ENCODE measurements around the gene HDAC8.

HDAC8 gene

GRCh38 chrX:72317139-72317538 lies 255.5 kb downstream of the HDAC8 start:
- Mint-ChIP-seq H3K27me3 (peaks cover 45% of the 10 kb centered on the region), H3K9me3 (no peaks in the 10 kb centered on the region), H3K4me3 (no peak overlapping the region), H3K4me1 (ENCODE audit: low read depth) (no peaks in the 10 kb centered on the region), H3K36me3 (ENCODE audit: low read depth) (no peaks in the 10 kb centered on the region), H3K27ac (no peak overlapping the region)
- no peak for DNase-seq

- H3K4me1 Mint-ChIP-seq (ENCODE audit: low read depth) = no peaks in the 10 kb centered on the region
- no peaks in the 10 kb centered on the region for H3K36me3 Mint-ChIP-seq (ENCODE audit: low read depth)
- H3K9me3 Mint-ChIP-seq = no peaks in the 10 kb centered on the region
- H3K27me3 Mint-ChIP-seq = peaks cover 48% of the 10 kb centered on the region
- H3K27ac Mint-ChIP-seq = no peak overlapping the region
- no peak overlapping the region for H3K4me3 Mint-ChIP-seq
- no peak for DNase-seq
These were observed 256.1 kb downstream of the HDAC8 start for GRCh38 chrX:72316408-72317110.

DNA sequence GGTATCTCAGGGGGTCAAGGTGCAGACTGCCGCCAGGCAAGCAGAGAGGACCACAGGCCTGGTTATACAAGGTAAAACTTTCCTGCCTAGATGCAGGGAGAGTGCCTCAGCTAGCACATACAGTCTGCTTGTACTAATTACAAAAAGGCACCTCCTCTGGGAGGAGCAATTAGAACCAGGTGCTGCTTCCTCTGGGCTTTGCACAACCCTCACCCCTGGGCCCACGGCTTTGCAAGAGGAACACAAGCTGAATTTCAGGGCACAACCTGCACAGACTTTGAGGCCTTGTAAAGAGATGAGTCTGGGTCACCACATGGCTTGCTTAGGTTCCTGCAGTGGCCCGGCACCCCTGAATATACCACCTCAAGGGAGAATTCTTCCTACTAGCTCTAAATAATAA lies 257.8 kb downstream of the HDAC8 start:
- no peaks in the 10 kb centered on the region for H3K36me3 Mint-ChIP-seq (ENCODE audit: low read depth)
- H3K27me3 Mint-ChIP-seq = peaks cover 58% of the 10 kb centered on the region
- no peak overlapping the region for H3K27ac Mint-ChIP-seq
- H3K9me3 Mint-ChIP-seq = no peaks in the 10 kb centered on the region
- no peaks in the 10 kb centered on the region for H3K4me1 Mint-ChIP-seq (ENCODE audit: low read depth)
- no peak for DNase-seq
- no peak overlapping the region for H3K4me3 Mint-ChIP-seq

DNA sequence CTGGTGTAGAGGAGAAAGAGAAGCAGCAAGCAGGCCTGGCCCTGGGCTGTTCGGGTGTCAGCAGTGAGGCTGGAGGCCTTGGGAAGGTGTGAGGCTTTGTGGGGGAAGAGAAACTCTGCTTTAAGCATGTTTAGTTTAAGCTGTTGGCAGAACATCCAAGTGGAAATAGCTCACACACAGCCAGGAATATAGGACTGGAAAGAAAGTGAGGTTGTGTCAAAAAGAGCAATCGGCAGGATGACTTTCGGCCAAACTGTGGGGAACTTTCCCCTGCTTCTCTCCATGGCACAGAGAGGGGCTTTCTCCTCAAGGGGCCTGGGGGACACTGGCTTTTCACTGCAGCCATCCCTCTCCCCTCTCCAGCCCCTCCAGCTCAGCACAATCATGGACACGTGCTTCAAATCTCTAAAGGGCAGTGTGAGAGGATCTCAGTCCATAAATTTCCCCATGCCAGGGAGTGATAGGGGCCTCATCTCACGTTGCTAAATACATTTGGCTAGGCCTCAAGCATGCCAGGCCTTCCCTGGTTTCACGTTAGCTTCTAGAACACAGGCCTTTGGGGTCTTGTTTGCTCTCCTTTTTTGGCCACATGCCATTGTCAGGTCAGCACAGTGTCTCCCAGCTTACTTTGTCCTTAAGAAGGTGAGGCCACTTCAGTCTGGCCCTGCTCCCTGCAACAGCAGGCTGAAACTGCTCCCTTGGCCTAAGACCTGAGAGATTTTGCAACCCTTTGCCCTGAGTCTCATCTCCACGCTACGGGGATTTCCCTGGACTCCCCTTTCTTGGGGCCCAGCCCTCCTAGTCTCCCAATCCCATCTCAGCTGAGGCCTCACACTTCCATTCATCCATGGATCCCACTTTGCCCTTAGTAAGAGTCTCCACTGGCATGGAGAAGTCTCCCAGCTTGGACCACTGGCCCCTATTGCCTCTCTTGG lies 258.7 kb downstream of the HDAC8 start:
- Mint-ChIP-seq H3K27ac (no peak overlapping the region), H3K9me3 (no peaks in the 10 kb centered on the region), H3K27me3 (peaks cover 68% of the 10 kb centered on the region), H3K4me1 (ENCODE audit: low read depth) (peaks cover 4% of the 10 kb centered on the region), H3K36me3 (ENCODE audit: low read depth) (no peaks in the 10 kb centered on the region), H3K4me3 (no peak overlapping the region)
- DNase-seq = no peak

- no peak overlapping the region for H3K27ac Mint-ChIP-seq
- H3K36me3 Mint-ChIP-seq (ENCODE audit: low read depth) = no peaks in the 10 kb centered on the region
- H3K27me3 Mint-ChIP-seq = peaks cover 78% of the 10 kb centered on the region
- H3K9me3 Mint-ChIP-seq = no peaks in the 10 kb centered on the region
- peaks cover 18% of the 10 kb centered on the region for H3K4me1 Mint-ChIP-seq (ENCODE audit: low read depth)
- no peak overlapping the region for H3K4me3 Mint-ChIP-seq
- DNase-seq = no peak
These were observed 260.2 kb downstream of the HDAC8 start for GRCh38 chrX:72312311-72312940.

DNA sequence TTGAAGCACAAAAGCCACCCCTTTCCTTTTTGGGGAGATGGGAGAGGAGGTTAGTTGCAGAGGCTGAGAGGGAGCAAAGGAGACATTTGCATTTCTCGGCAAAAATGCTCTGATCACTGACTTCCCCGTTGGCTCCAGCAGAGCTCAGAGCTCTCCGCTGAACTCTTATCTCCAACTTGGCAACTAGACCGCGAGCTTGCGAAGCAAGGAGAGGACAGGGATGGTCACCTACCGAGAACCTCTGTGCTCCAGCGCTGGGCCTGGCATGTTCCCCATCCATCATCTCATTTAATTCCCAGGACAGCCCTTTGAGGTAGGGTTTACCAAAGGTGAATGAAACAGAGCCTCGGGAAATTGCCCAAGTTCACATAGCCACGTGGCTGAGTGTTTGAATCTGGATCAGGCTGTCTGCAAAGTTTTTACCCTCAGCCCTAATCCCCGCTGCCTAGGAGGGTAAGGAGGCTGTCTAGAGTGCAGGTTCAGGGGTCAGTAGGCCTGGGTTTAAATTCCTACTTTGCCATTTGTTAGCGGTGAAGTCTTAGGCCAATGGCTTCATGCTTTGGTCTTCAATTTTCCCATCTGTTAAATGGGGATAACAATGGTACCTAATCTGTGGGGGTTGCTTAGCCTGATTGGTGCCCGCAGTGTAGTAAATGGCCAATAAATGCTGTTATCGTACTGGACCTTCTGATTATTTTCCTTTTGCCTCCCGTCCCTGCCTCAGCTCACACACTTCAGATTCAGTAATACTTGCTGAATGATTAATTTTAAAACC lies 263.2 kb downstream of the HDAC8 start:
- Mint-ChIP-seq H3K36me3 (ENCODE audit: low read depth) (no peaks in the 10 kb centered on the region), H3K27ac (no peak overlapping the region)

DNA sequence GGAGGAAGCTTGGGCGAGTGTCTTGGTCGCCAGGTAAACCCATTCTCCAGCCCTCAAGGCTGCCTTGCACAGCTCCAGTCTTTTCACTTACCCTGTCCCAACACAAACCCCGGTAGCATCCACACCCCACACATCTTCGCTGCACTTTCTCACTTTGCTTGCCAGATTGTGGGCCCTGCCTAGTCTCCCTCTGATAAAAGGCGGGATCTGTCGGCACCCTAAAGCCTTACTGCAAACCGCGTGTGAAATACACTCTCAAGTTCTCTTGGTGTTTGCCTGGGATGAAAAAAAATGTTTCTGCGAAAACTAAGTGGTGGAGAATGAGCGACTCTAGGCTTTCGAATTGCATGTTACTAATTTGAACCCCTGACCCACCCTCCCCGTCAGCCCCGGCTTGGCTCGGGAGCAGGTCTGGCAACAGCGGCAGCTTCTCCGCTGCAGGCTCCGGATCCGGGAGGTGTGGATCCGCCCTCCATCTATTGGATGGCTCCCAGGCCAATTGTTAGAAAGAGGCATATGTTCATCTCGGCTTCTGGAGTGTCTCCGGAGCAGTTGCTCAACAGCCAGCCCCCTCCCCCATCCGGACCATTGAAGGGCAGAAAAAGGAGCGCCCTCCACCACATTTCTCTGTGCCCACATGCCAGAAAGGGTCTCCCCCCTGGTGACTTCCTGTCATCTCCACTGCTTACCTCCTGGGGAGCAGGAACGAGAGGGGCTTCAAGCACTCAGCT lies 263.9 kb downstream of the HDAC8 start:
- peak; percentile 59 for DNase-seq
- Mint-ChIP-seq H3K27ac (no peak overlapping the region), H3K9me3 (no peaks in the 10 kb centered on the region), H3K4me3 (peak overlapping the region; percentile 42), H3K36me3 (ENCODE audit: low read depth) (no peaks in the 10 kb centered on the region), H3K4me1 (ENCODE audit: low read depth) (peaks cover 38% of the 10 kb centered on the region), H3K27me3 (peaks cover 84% of the 10 kb centered on the region)

More for the DNA sequence above, 263.2 kb downstream of the HDAC8 start:
- peaks cover 85% of the 10 kb centered on the region for H3K27me3 Mint-ChIP-seq
- H3K4me1 Mint-ChIP-seq (ENCODE audit: low read depth) = peaks cover 36% of the 10 kb centered on the region
- H3K9me3 Mint-ChIP-seq = no peaks in the 10 kb centered on the region
- H3K4me3 Mint-ChIP-seq = no peak overlapping the region
- DNase-seq = no peak

GRCh38 chrX:72308209-72308565 lies 264.5 kb downstream of the HDAC8 start:
- DNase-seq = no peak
- Mint-ChIP-seq H3K36me3 (ENCODE audit: low read depth) (no peaks in the 10 kb centered on the region), H3K4me3 (peak overlapping the region; percentile 42), H3K27ac (no peak overlapping the region), H3K9me3 (no peaks in the 10 kb centered on the region), H3K27me3 (peaks cover 84% of the 10 kb centered on the region), H3K4me1 (ENCODE audit: low read depth) (peaks cover 38% of the 10 kb centered on the region)

GRCh38 chrX:72307646-72308051 lies 265.0 kb downstream of the HDAC8 start:
- H3K27me3 Mint-ChIP-seq = peaks cover 84% of the 10 kb centered on the region
- DNase-seq = no peak
- peak overlapping the region; percentile 52 for H3K4me3 Mint-ChIP-seq
- no peaks in the 10 kb centered on the region for H3K36me3 Mint-ChIP-seq (ENCODE audit: low read depth)
- no peak overlapping the region for H3K27ac Mint-ChIP-seq
- H3K9me3 Mint-ChIP-seq = no peaks in the 10 kb centered on the region
- peaks cover 38% of the 10 kb centered on the region for H3K4me1 Mint-ChIP-seq (ENCODE audit: low read depth)

- H3K27ac Mint-ChIP-seq = peak overlapping the region; percentile 27
- H3K27me3 Mint-ChIP-seq = peaks cover 84% of the 10 kb centered on the region
- no peaks in the 10 kb centered on the region for H3K9me3 Mint-ChIP-seq
- no peaks in the 10 kb centered on the region for H3K36me3 Mint-ChIP-seq (ENCODE audit: low read depth)
- H3K4me3 Mint-ChIP-seq = peak overlapping the region; percentile 73
- peaks cover 38% of the 10 kb centered on the region for H3K4me1 Mint-ChIP-seq (ENCODE audit: low read depth)
- peak; percentile 48 for DNase-seq
These were observed 265.6 kb downstream of the HDAC8 start for GRCh38 chrX:72306851-72307645.

DNA sequence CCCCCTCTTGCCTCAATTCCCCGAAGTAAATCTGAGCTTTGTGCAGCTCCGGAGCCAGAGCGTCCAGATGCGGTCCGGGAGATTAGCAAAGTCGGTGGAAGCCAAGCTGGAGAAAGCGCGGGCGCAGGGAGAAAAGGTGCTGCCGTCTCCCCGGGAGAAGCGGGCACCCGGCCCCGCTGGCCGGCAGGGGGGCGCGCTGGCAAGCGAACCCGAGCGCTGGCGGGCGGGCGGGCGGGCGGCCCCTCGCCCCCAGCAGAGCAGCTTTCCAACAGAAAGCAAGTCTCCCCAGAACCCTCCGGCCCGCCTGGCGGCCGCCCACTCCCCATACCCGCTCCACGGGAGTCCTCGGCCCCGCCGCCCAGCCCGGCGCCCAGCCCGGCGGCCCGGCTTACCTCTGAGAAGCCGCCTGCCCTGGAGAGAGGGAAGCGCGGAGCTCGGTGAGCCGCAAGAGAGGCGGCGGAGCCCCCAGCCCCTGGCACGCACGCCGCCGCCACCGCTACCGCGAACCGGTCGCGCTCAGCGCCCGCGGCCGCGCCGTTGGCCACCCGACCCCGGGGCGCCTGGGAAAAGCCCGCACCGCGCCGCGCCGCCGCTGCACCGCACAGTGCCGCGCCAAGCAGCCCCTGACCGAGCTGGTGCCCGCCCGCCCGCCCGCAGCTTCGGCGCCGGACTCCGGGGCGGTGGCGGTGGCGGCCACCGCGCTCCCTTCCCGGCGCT lies 266.4 kb downstream of the HDAC8 start:
- H3K4me1 Mint-ChIP-seq (ENCODE audit: low read depth) = peaks cover 38% of the 10 kb centered on the region
- no peaks in the 10 kb centered on the region for H3K9me3 Mint-ChIP-seq
- peaks cover 87% of the 10 kb centered on the region for H3K27me3 Mint-ChIP-seq
- no peak overlapping the region for H3K27ac Mint-ChIP-seq
- DNase-seq = peak; percentile 36
- no peaks in the 10 kb centered on the region for H3K36me3 Mint-ChIP-seq (ENCODE audit: low read depth)
- H3K4me3 Mint-ChIP-seq = peak overlapping the region; percentile 68

DNA sequence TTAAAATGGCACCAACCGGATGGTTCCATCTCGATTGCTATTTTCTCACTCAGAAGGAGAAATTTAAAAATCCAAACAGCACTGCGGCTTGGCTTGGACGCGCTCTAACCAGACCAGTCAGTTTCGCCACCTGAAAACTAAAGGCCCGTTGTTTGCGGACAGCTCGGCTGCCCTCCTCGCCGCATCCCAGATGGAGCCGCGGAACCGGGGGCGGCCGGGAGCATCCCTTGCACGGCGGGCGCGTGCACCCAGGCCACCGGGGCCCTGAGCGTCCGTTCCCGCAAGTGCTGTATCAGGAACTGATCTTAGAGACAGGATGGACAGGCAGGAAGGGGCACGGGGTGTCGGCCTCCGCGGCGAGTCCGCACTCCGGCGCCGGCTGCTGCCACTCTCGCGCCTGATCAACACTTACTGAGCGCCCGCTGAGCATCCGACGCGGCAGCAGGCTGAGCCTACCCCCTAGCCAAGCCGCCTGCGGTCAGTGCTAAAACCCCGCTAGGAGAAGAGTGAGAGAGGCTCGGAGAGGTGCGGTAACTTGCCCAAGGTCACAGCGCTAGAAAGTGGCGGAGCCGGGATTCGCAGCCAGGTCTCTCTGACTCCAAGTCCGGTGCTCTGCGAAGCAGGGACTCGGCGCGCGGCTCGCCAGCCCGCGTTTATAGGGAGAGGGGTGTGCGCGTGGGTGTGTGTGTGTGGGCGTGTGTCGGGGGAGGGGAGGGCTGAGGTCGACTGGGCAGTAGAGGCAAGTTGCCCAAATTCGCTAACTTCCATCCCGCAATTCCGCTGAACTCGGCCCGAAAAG lies 267.2 kb downstream of the HDAC8 start, which contains the start of gene CITED1:
Gene CITED1, minus strand, starts transcription at position 629 of the 799 bp plus-strand sequence. CDS start 3,045 bp downstream, outside the sequence.
- Mint-ChIP-seq H3K27me3 (peaks cover 91% of the 10 kb centered on the region), H3K4me1 (ENCODE audit: low read depth) (peaks cover 38% of the 10 kb centered on the region), H3K27ac (peak within 1 kb of the TSS; percentile 27), H3K9me3 (no peaks in the 10 kb centered on the region), H3K36me3 (ENCODE audit: low read depth) (no peaks in the 10 kb centered on the region), H3K4me3 (peak within 1 kb of the TSS; percentile 73)
- peak; percentile 55 for DNase-seq

Measured in activated T-cell treated with anti-CD3 and anti-CD28 coated beads, Interleukin-2, amount 50 U/mL, for 24 hours (primary cell).